GM19395 (cell line): Measurements from ENCODE around the gene CA11.

Experiments used
- ATAC-seq: cut with Tn5 transposase; IDR thresholded peaks from one replicate; pipeline ENCODE4 v1.9.1; 2021; ENCODE audit warnings: mild to moderate bottlenecking, moderate library complexity; ENCODE audit not compliant: unreplicated experiment

The CA11 gene

DNA sequence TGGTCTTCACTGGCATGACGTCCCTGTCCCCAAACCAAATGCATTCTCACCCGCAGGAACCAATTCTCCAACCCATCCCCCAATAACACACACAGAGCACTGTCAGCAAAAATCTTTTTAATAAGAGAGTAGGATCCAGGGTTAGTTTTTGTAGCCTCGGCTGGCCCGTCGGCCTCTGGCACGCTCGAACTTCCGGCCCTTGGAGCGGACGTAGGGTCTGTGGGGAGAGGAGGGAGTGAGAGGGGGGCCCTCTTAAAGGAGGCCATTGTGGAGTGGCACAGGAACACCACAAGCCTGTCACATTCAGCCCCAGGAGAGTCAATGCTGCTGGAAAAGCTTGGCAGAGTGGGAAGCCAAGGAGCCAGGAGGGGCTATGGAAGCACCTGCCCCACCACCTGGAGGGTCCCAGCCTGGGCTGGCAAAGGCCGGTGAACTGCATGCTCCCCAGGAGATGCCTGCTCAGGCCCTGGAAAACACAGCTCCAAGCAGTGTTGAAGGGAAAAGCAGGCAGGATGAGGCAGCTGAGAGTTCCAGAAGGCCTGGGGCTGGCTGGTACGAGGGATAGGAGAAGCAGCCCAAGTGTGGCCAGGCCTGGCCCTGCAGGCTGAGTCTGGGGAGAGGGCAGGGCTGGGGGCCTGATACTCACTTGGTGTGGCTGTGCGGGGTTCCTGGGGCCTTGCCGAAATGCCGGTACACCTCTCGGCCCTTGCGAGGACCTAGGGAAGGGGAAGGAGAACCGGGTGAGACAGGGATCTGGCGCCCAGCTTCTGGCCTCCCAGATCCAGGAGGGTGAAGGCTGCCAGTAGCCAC is 30.6 kb downstream of the CA11 start:
- no peak for ATAC-seq

DNA sequence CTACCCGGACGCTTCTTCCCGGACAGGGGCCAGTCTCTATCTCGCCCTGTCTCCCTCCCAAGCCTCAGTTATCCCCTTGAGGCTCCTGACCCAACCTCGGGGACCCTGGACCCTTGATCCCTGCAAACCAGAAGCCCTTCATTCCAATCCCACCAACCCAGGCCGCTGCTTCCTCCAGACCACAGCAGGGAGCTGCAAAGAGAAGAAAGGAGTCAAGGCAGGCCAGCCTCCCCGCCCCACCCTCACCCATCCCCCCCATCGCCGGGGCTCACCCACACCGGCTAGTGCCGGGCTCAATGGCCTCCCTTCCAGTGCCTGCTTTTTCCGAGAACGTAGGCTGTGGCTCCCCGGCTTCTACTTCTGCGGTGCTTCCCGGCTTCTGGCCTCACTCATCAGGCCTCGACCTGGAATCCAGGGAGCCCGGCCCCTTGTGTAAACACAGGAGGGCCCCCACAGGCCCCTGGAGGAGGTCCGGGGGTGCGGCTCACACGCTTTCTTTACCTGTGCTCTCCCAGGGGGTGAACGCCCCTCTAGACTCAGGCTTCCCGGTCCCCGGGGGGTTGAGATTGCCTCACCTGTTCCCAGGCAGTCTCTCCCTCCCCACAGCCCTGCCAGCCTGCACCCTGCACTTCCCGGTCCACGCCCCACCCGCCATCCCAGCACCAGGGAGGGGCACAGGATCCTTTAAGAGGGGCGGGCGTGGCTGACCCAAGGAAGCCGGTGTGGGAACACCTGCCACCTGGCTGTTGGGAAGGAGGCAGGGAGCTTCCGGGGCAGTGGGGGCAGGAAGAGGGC is 31.4 kb downstream of the CA11 start, which contains the start of gene FAM83E:
Gene FAM83E (minus strand): TSS at position 641 of the 795 bp plus-strand sequence. CDS start 1,704 bp downstream, outside the sequence.
- no peak for ATAC-seq

DNA sequence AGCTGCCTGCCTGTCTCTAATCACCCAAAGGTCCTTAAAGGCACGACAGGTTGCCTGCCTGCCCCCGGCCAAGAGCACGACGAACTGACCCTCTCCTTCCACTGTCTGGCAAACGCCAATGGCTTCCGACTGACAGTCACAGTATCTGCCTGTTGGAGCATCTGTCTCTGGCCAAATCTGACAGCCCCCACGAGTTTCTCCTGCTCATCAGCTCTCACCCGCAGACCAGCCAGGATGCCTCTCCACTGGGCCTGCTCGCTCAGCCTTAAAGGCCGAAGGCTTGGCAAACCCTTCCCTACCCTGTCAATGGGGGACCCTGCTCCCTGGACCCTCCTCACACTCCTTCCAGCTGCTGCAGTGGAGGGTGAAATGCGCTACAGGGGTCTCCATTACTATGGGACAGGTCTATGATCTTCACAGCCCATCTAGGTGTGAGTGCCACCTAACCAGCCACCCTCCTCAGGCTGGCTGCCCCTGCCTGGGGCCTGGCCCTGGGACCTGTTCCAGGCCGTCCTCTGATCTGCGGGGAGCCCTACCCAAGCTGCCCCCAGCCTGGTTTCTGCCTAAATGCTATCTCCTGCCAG is 32.0 kb downstream of the CA11 start:
- ATAC-seq = no peak

DNA sequence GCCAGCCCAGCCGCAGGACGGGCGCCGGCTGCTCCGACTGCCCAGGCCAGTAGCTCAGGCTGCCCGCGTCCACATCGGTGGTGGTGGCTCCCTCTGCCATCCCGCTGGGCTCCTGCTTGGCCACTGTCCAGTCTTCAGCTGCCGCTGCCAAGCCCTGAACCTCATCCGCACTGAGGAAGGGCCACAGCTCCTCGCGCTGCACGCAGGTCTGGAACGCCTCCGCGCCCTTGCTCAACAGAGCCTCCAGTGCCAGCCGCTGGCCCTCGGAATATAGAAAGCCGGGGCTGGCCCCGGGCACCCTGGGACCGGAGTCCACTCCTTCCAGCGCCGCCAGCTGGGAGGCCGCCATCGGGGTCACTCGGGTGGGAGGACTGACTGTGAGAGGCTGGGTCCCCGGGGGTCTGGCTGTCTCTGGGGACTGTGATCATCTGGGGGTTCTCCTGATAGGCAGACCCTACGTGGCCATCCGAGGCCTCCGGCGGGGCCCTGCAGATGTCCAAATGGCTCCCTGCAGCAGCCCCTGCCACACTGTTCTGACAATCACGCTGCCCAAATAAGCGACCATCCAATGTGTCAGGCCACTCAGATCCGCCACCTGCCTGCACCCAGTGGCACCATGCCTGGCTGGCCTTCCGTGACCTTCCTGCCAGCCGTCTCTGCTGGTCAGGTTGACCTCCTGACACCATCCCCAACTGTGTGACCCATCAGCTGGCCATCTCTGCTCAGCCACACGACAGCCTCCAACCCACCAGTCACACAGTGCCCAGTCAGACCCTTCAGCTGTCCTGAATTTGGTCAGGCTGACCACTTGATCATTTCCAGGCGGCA is 32.7 kb downstream of the CA11 start:
- ATAC-seq = no peak

DNA sequence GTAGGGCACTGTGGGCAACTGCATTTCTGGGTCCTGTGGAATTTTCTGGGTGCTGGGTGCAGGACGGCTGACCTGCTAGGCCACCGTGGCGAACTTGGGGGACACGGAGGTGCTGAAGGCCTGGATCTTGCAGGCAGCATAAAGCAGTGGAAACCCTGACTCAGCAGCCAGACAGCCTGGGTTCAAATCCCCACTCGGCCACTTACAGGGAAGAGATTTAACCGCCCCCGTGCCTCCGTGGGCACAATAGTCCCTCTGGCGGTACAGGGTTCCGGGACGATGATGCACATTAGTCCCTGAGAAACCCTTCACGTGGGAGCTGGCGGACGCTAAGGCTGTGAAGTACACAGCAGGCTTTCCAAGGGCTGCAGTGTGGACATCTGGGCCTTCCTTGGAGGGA is 34.1 kb downstream of the CA11 start:
- ATAC-seq = no peak

DNA sequence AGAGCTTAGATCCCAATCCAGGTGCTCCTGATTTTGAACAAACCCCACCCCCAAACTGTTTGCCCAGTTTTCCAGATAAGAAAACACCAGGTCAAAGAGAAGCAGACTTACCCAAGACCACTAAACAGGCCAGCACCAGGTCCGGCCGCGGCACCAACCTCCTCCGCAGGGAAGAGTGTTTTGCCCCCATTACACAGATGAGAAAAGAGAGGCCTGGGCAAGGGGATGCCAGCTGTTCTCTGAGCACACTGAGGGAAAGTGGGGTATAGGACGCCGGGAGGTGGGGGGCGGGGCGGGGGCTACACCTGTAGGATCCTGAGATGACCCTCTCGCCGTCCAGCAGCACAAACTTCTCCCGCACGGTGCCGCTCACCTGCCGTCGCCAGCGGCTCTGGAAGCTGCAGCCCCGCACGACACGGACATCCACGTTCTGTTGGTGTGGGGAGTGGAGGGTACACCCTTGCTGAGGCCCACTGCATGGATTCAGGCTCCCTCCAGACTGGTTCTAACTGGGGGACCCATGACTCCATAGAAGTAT is 36.3 kb downstream of the CA11 start:
- ATAC-seq = no peak

DNA sequence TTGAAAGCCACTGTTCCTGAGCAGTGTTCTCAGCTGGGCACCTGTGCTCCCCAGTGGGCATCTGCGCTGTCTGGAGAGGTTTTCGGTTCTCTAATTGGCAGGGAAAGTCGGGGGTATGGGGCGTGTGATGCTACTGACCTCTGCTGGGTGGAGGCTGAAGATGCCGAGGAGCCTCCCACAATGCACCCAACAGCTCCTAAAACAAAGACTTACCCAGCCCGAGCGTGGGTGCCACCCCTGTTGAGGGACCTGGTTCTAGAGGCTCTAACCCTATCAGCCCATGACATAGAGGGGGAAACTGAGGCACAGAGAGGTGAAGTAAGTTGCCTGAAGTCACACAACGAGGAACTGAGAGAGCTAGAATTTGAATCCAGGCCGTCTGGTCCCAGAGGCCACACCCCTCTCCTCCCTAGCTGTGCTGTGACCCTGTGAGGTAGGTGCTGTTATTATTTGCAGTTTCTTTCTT is 37.2 kb downstream of the CA11 start:
- no peak for ATAC-seq

DNA sequence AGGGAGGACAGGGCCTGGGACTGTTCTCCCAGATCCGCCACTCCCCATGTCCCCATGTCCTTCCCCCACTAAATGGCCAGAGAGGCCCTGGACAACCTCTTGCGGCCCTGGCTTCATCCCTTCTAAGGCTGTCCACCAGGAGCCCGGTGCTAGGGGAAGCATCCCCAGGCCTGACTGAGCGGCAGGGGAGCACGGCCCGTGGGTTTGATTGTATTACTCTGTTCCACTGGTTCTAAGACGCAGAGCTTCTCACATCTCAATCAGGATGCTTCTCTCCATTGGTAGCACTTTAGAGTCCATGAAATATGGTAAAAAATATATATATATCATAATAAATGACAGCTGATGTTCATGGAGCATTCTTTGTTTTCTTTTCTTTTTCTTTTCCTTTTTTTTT is 38.6 kb downstream of the CA11 start:
- no peak for ATAC-seq

DNA sequence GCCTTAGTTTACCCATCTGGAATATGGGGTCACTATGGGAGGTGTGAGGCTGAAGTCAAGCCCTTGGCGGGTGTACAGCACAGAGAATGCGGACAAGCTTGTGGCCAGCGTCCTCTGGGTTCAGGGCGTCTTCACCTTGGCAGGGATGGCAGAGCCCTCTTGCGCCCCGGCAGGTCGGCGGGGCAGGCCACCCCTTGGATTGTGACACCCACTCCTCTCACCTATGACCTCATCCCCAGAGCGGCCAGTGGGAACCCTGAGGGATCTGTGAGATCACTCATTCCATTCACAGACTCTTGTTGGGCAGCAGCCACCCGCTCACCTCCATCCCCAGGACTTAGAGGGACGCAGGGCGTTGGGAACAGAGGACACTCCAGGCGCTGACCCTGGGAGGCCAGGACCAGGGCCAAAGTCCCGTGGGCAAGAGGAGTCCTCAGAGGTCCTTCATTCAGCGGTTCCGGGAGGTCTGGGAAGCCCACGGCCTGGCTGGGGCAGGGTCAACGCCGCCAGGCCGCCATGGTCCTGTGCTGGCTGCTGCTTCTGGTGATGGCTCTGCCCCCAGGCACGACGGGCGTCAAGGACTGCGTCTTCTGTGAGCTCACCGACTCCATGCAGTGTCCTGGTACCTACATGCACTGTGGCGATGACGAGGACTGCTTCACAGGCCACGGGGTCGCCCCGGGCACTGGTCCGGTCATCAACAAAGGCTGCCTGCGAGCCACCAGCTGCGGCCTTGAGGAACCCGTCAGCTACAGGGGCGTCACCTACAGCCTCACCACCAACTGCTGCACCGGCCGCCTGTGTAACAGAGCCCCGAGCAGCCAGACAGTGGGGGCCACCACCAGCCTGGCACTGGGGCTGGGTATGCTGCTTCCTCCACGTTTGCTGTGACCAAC is 39.3 kb downstream of the CA11 start, which contains the start of gene SPACA4:
Gene SPACA4 (plus strand): TSS at position 280 of the 896 bp plus-strand sequence. CDS start 237 bp downstream, at position 517.
- ATAC-seq = no peak

DNA sequence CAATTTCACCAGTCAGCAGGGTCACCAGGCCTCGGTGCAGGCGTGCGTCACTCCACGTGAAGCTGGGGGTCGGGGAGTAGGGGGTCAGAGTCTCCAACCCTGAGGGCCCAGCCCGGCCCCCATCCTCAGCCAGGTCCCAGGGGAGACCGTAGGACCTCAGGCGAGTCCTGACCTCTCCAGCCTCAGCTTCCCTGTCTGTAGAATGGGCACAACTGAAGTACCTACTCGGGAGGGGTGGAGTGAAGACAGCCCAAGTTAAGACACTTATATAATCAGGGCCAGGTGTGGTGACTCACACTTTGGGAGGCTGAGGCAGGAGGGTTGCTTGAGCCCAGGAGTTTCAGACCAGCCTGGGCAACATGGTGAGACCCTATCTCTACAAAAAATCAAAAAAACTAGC is 42.1 kb downstream of the CA11 start:
- no peak for ATAC-seq

DNA sequence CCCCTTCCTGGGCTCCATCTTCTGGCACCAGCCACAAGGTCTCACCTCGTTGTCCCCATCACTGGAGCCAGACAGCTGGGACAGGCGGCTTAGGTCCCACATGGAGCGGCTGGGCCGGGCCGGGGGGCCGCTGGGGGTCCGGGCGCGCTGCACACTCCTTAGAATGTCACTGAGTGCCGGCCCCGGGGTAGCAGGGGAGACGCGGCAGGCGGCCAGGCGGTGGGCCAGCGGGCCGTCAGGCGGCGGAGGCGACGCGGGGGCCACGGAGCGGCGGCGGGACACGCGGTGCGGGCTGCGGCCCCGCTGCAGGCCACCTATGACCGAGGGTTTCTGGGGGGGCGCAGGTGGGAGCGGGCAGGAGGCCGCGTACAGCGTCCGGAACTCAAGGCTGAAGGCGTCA is 42.5 kb downstream of the CA11 start:
- ATAC-seq = no peak

DNA sequence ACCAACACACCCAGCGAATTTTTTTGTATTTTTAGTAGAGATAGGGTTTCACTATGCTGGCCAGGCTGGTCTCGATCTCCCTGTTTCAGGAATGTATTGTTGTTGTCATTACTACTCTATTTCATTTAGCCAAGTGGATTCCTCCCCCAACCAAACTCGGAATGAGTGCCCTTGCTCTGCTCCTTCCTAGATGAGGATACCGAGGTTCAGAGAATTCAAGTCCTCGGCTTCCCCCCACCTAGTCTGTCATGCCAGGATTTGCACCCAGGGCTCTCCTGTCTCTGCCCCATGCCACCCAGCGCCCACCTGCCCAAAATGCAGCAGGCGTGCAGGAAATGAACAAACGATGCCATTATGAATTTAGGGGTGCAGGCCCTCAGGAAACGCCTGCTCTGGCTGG is 43.0 kb downstream of the CA11 start:
- no peak for ATAC-seq

DNA sequence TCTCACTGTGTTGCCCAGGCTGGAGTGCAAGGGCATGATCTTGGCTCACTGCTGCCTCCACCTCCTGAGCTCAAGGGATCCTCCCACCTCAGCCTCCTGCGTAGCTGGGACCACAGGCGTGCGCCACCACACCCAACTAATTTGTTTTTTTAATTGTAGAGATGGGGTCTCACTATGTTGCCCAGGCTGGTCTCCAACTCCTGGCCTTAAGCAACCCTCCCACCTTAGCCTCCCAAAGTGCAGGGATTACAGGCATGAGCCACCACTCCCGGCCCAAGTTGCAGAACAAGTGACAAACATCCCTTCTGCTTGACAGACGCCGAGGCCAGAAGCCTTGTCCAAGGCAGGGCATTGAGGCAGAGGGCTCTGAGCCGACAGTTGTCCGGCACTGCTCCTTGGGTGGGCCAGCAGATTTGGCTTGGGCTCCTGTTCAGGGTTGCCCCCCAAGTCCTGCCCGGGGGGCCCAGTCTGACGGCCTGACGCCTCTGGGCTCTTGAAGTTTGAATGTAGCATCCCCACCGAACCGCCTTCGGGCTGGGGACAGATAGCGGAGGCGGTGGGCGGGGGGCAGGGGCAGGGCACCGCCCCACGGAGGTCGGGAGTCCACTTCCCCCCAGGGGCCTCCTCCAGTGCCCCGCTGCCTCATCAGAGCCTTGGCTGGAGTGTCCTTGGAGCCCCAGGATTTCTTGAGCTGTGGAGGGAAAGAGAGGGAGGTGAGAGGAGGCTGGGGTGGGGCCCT is 45.1 kb downstream of the CA11 start:
- no peak for ATAC-seq

DNA sequence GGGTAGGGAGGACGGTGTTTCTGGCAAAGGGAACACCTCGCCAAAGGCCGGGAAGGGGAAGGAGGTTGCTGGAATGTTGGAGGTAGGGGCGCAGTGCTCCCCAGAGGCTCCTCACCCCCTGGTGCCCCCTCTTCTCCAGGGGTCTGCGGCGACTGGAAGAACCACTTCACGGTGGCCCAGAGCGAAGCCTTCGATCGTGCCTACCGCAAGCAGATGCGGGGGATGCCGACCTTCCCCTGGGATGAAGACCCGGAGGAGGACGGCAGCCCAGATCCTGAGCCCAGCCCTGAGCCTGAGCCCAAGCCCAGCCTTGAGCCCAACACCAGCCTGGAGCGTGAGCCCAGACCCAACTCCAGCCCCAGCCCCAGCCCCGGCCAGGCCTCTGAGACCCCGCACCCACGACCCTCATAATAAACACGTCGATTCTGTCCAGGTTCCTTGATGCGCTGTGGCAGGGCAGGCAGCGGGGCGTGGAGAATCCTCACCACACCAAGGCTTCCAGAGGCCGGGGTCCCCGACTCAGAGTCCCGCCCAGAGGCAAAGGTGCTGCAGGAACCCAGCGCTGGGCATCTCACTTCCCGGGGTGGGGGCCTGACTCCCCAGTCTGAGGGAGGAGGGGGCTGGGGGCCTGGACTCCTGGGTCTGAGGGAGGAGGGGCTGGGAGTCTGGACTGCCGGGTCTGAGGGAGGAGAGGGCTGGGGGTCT is 46.8 kb downstream of the CA11 start:
- ATAC-seq = no peak

DNA sequence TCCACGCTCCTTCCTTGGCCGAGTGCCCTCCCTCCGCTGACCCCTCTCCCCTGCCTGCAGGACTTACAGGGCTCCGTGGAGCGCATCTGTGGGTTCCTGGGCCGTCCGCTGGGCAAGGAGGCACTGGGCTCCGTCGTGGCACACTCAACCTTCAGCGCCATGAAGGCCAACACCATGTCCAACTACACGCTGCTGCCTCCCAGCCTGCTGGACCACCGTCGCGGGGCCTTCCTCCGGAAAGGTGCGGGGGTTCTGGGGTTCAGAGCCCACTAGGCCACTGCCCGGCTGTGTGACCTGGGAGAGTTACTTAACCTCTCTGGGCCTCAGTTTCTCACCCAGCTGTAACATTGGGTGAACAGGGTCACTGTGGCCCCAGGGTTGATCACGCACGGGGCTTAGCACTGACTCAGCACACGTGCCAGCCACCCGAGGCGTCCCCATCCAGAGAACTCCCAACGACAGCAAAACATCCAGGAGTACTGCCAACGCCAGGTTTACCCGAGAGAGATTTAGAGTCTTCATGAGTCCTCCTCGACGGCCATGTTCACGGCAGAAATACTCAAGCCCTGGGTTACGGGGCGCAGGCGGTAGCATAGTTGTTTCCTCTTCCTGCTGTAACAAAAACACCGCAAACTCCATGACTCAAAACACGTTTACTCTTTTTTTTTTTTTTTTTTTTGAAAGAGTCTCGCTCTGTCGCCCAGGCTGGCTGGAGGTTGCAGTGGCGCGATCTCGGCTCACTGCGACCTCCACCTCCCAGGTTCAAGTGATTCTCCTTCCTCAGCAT is 49.1 kb downstream of the CA11 start:
- ATAC-seq = no peak

DNA sequence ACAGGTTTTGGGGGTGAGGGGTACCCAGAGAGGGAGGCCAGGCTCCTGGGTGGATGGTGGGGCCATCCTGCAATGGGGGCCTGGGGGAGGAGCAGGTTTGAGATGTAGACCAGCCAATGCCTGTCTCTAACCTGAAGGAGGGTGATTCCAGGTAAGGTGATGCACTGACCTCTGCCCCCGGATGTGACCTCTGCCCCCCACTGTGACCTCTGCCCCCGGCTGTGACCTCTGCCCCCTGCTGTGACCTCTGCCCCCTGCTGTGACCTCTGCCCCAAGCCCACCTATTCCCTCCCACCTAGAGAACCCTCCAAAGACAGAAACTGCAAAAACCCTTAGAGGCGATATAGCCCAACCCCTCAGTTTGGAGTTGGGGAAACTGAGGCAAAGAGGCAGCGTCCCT is 49.8 kb downstream of the CA11 start:
- ATAC-seq = no peak

DNA sequence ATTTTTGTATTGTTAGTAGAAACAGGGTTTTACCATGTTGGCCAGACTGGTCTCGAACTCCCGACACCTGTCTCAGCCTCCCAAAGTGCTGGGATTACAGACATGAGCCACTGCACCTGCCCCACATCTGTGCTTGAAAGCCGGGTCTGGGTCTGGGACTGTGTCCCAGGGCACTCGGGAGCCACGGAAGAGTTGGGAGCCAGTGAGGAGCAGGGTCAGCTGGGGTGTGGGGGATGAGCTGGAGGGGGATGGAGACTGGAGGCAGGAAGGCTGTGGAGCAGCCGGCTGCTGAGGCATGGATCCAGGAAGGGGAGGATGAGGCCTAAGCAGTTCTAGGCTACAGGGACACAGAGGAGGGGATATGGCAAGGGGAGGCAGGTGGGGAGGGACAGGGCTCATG is 50.2 kb downstream of the CA11 start:
- no peak for ATAC-seq
